Left kidney (tissue), 2 donors: Measurements from ENCODE around the gene ASXL1. TPM values are rescaled to one million over a fixed set of nuclear protein-coding genes. Genes with fewer than 3 reads are reported as not detected.
"Not testable (repeated sequence)": the region's sequence is repeated elsewhere in the genome, so short reads cannot be mapped to it uniquely, and the experiment has no call there.

Experiments used
- DNase-seq: peaks from one replicate; pipeline ENCODE4 v3.0.0-alpha.2; 2013
- polyA plus RNA-seq: library from polyadenylated mRNA; unstranded; fragments of 120-200 nt; gene quantifications from one replicate; pipeline ENCODE4 v1.2.1, GENCODE V29; 2013; ENCODE audit not compliant: insufficient read length

ASXL1 gene
- polyA plus RNA-seq, 1 donor, result 80.9 TPM

- no peak for DNase-seq
Observed at GRCh38 chr20:32359633-32360332, 1.7 kb downstream of the ASXL1 start.

- no peak for DNase-seq
Observed at GRCh38 chr20:32360333-32360634, 2.2 kb downstream of the ASXL1 start.

GRCh38 chr20:32362901-32363364, 4.8 kb downstream of the ASXL1 start:
- no peak for DNase-seq

- no peak for DNase-seq
Observed at GRCh38 chr20:32363492-32363891, 5.4 kb downstream of the ASXL1 start.

GRCh38 chr20:32364554-32365208, 6.5 kb downstream of the ASXL1 start:
- no peak for DNase-seq

GRCh38 chr20:32365564-32365963, 7.4 kb downstream of the ASXL1 start:
- DNase-seq, result no peak

- no peak for DNase-seq
Observed at GRCh38 chr20:32366380-32366779, 8.2 kb downstream of the ASXL1 start.

- DNase-seq, result no peak
Observed at GRCh38 chr20:32368323-32368722, 10.2 kb downstream of the ASXL1 start.

GRCh38 chr20:32368925-32369324, 10.8 kb downstream of the ASXL1 start:
- DNase-seq, result no peak

GRCh38 chr20:32370897-32371296, 12.8 kb downstream of the ASXL1 start:
- no peak for DNase-seq

GRCh38 chr20:32378461-32378860, 20.3 kb downstream of the ASXL1 start:
- no peak for DNase-seq

- not testable (repeated sequence) for DNase-seq
Observed at GRCh38 chr20:32380037-32380436, 21.9 kb downstream of the ASXL1 start.

- DNase-seq, result no peak
Observed at GRCh38 chr20:32380745-32381144, 22.6 kb downstream of the ASXL1 start.

GRCh38 chr20:32382102-32382950, 24.2 kb downstream of the ASXL1 start:
- DNase-seq, result no peak

- not testable (repeated sequence) for DNase-seq
Observed at GRCh38 chr20:32383441-32383840, 25.3 kb downstream of the ASXL1 start.

GRCh38 chr20:32385541-32385940, 27.4 kb downstream of the ASXL1 start:
- no peak for DNase-seq

GRCh38 chr20:32386091-32386490, 28.0 kb downstream of the ASXL1 start:
- no peak for DNase-seq

- DNase-seq, result no peak
Observed at GRCh38 chr20:32387252-32387651, 29.1 kb downstream of the ASXL1 start.

GRCh38 chr20:32391003-32391402, 32.9 kb downstream of the ASXL1 start:
- no peak for DNase-seq

- DNase-seq, result no peak
Observed at GRCh38 chr20:32395066-32395465, 36.9 kb downstream of the ASXL1 start.

GRCh38 chr20:32396646-32397160, 38.6 kb downstream of the ASXL1 start:
- no peak for DNase-seq

GRCh38 chr20:32397567-32398084, 39.5 kb downstream of the ASXL1 start:
- DNase-seq, result no peak

GRCh38 chr20:32400476-32400875, 42.3 kb downstream of the ASXL1 start:
- no peak for DNase-seq
